HUES64 (cell line): ENCODE measurements around the gene RANGRF. TPM values are rescaled to one million over a fixed set of nuclear protein-coding genes. Genes with fewer than 3 reads are reported as not detected.
"Not testable (repeated sequence)": the region's sequence is repeated elsewhere in the genome, so short reads cannot be mapped to it uniquely, and the experiment has no call there.

ENCODE experiments used
- H3K27ac ChIP-seq: 2 replicates; pipeline ENCODE4 v1.7.0; 2013; ENCODE audit warnings: low read depth, low read length, inconsistent platforms
- H3K27me3 ChIP-seq: 2 replicates; pipeline ENCODE4 v1.6.1; 2013; ENCODE audit warnings: mild to moderate bottlenecking, low read length; ENCODE audit not compliant: insufficient read depth
- H3K36me3 ChIP-seq: 2 replicates; pipeline ENCODE4 v1.6.1; 2013; ENCODE audit warnings: mild to moderate bottlenecking, low read length; ENCODE audit not compliant: insufficient read depth
- H3K4me1 ChIP-seq: 2 replicates; pipeline ENCODE4 v1.6.1; 2013; ENCODE audit warnings: mild to moderate bottlenecking, low read length, moderate library complexity; ENCODE audit not compliant: insufficient read depth
- H3K4me3 ChIP-seq: 2 replicates; pipeline ENCODE4 v1.5.1; 2013; ENCODE audit warnings: mild to moderate bottlenecking, low read length, moderate library complexity
- H3K9ac ChIP-seq: 2 replicates; pipeline ENCODE4 v1.6.1; 2013; ENCODE audit warnings: mild to moderate bottlenecking, low read depth, low read length
- H3K9me3 ChIP-seq: 2 replicates; pipeline ENCODE4 v1.6.1; 2013; ENCODE audit warnings: low read depth, low read length; ENCODE audit not compliant: insufficient read depth
- WGBS: fragments of 150-250, 120-280 bp; methylation state at CpG from one replicate; pipeline ENCODE4 v1.1.7; 2013; ENCODE audit warnings: missing lambda C conversion rate; 5-methylcytosine and 5-hydroxymethylcytosine counted together
- polyA plus RNA-seq, 2 experiments: library from polyadenylated mRNA; stranded (reverse); fragments of 50-300 nt; gene quantifications; one replicate each; pipeline ENCODE4 v1.2.3, GENCODE V29; 2013

Gene RANGRF, protein sequence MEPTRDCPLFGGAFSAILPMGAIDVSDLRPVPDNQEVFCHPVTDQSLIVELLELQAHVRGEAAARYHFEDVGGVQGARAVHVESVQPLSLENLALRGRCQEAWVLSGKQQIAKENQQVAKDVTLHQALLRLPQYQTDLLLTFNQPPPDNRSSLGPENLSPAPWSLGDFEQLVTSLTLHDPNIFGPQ
- polyA plus RNA-seq (2013, experiment 1 of 2) = 36.9 TPM
- polyA plus RNA-seq (2013, experiment 2 of 2) = 33.5 TPM

DNA sequence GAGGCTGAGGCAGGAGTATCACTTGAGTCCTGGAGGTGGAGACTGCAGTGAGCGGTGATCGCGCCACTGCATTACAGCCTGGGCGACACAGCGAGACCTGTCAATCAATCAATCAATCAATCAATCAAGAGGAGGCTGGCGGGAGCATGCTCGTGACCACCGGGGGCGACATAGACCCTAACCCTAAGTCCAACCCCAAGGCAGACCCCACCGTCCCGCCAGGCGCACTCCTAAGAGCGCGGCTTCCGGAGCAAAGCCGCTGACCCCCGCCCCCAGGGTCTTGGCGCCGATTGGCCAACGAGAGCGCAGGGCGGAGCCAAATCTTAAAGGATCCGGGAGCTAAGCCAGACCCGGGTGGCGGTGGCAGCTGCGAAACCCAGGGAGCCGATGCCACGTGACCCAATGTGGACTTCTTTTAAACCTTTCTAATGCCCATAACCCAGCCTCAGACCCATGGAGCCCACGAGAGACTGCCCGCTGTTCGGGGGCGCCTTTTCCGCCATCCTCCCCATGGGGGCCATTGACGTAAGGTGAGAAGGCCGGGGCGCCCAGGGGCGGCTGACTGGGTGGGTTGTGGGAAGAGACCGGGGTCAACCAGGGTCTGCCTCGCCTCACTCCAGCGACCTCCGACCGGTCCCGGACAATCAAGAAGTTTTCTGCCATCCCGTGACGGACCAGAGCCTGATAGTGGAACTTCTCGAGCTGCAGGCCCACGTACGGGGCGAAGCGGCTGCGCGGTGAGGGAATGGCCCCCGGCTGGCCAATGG lies at the start of gene RANGRF:
Gene RANGRF (plus strand): TSS at position 335 of the 767 bp plus-strand sequence. CDS start 119 bp downstream, at position 454.
- Histone ChIP-seq H3K9ac (peak within 1 kb of the TSS; percentile 78), H3K36me3 (no peaks in the 10 kb centered on the region), H3K27ac (peak within 1 kb of the TSS; percentile 71), H3K4me1 (peaks cover 7% of the 10 kb centered on the region; the same call in 1 of the 2 replicates), H3K27me3 (no peaks in the 10 kb centered on the region), H3K4me3 (peak within 1 kb of the TSS; percentile 95), H3K9me3 (no peaks in the 10 kb centered on the region)
- WGBS = 0% methylated on average over 53 of the region's 53 CpGs

DNA sequence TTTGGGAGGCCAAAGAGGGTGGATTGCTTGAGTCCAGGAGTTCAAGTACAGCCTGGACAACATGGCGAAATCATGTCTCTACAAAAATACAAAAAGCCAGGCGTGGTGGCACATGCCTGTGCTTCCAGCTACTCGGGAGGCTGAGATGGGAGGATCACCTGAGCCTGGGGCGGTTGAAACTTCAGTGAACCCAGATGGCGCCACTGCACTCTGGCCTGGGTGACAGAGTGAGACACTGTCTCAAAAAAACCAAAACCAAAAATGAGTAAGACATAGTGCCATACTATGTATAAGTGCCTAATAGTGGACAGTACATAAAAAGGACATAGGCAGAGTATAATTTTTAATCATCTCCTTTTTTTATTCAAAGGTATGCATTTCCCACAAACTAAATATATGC lies 44.6 kb upstream of the RANGRF start:
- no peak overlapping the region for H3K4me3 ChIP-seq
- no peak overlapping the region for H3K27ac ChIP-seq
- 94% methylated on average over 5 of the region's 5 CpGs for WGBS
- H3K36me3 ChIP-seq = peaks cover 22% of the 10 kb centered on the region
- H3K9ac ChIP-seq = no peak overlapping the region
- H3K27me3 ChIP-seq = no peaks in the 10 kb centered on the region
- no peaks in the 10 kb centered on the region for H3K4me1 ChIP-seq
- no peaks in the 10 kb centered on the region for H3K9me3 ChIP-seq

DNA sequence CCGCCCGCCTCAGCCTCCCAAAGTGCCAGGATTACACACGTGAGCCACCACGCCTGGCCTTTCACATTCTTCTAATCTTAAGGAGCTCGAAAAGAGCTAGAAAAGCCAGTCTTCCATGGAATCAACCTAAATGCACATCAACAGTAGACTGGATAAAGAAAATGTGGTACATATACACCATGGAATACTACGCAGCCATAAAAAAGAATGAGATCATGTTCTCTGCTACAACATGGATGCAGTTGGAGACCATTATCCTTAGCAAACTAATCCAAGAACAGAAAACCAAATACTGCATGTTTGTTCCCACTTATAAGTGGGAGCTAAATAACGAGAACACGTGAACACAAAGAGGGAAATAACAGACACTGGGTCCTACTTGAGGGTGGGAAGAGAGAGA lies 43.7 kb upstream of the RANGRF start:
- WGBS = 97% methylated on average over 8 of the region's 8 CpGs
- H3K27ac ChIP-seq = no peak overlapping the region
- H3K4me3 ChIP-seq = no peak overlapping the region
- no peaks in the 10 kb centered on the region for H3K9me3 ChIP-seq
- 0 out of 2 replicates have a peak, but pooled peaks cover under 1% of the 10 kb centered on the region for H3K4me1 ChIP-seq
- H3K27me3 ChIP-seq = no peaks in the 10 kb centered on the region
- H3K36me3 ChIP-seq = peaks cover 15% of the 10 kb centered on the region
- H3K9ac ChIP-seq = no peak overlapping the region

DNA sequence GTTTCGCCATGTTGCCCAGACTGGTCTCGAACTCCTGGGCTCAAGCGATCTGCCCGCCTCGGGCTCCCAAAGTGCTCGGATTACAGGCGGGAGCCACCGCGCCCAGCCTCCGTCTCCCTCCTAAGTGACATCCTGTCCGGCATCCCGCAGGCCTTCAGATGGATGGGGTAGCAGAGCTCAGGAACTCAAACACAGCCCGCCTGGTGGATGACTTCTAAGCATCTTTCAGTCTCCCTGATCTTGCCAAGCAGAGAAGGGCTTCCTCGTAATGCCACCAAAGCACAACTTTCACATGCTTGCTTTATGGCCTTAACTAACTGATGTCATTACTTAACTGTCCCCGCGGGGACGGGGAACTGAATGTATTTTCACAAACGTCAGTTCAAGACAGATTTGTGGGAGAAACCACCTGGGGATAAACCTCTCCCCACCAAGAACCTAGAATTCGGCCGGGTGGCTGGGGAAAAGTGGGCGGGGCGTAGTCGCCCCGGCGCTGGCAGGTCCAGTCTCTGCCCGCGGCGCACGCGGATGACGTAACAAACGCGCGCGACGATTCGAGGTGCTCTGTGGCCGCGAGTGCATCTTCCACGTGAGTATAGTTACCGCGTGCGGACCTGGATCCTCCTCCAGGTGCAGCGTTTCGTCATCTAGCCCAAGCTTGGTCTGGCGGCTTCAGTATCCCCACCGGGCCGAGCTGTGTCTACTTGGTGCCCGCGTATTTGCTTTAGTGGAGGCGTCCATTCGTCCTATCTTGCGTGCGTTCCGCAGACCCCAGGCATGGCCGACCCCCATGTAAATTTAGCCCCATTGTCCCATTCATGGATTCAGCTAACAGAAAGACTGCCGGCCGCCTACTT lies 39.5 kb upstream of the RANGRF start, which contains the start of gene PFAS:
Gene PFAS (plus strand): TSS at position 539 of the 857 bp plus-strand sequence. CDS start 4,649 bp downstream, outside the sequence.
- Histone ChIP-seq H3K4me3 (peak within 1 kb of the TSS; percentile 93), H3K36me3 (peaks cover 17% of the 10 kb centered on the region), H3K9ac (peak within 1 kb of the TSS; percentile 97), H3K27ac (peak within 1 kb of the TSS; percentile 99), H3K4me1 (peaks cover 8% of the 10 kb centered on the region; the same call in 1 of the 2 replicates), H3K27me3 (no peaks in the 10 kb centered on the region), H3K9me3 (no peaks in the 10 kb centered on the region)
- WGBS = under 1% methylated on average over 58 of the region's 58 CpGs

DNA sequence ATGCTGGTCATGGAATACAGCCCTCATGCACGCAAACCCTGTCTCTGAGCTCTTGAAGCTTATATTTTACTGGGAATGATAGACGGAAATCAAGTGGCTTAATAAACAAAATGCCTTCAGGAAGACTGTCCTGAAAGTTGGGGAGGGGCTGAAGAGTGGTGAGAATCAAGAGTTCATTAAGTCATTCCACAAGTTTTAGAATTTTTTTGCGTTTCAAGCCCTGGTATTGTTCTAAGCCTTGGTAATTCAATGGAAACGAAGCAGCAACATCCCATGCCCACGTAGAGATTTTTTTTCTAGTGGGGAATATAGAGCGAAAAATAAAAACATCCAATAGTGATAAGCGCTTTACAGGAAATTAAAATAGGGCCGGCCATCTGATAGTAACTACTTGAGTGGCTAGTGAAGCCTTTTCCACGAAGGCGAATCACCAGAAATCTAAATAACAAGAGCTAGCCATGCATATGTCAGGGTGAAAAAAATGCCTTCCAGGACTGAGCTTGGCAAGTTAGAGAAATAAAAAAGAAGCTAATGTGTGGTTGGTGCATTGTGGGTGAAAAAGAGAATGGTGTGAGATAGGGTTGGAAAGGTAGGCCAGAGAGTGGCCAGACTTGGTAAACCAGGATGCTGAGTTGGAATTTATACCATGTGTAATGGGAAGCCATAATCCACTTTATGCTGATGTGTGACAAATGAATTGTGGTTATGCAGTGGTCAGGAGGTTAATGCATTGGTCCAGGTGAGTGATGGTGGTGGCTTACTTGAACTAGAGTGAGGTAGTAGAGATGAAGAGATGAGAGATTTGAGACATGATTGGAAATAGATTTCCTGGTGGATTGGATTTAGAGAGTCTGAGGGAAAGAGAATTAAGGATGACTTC lies 38.6 kb upstream of the RANGRF start:
- Histone ChIP-seq H3K4me3 (peak overlapping the region; percentile 93), H3K27ac (peak overlapping the region; percentile 99), H3K27me3 (no peaks in the 10 kb centered on the region), H3K9ac (peak overlapping the region; percentile 97), H3K9me3 (no peaks in the 10 kb centered on the region), H3K4me1 (peaks cover 8% of the 10 kb centered on the region; the same call in 1 of the 2 replicates), H3K36me3 (peaks cover 21% of the 10 kb centered on the region)
- 8% methylated on average over 10 of the region's 10 CpGs for WGBS

DNA sequence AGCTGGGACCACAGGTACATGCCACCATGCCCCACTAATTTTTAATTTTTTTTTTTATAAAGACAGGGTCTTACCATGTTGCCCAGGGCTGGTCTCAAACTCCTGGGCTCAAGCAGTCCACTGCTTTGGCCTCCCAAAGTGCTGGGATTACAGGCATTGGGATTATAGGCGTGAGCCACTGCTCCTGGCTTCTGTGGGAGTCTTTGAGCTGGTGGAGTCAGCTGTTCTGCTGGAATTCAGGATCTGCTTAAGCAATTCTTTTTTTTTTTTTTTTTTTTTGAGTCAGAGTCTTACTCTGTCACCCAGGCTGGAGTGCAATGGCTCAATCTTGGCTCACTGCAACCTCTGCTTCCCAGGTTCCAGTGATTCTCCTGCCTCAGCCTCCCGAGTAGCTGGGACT lies 37.1 kb upstream of the RANGRF start:
- H3K27ac ChIP-seq = not testable (repeated sequence)

DNA sequence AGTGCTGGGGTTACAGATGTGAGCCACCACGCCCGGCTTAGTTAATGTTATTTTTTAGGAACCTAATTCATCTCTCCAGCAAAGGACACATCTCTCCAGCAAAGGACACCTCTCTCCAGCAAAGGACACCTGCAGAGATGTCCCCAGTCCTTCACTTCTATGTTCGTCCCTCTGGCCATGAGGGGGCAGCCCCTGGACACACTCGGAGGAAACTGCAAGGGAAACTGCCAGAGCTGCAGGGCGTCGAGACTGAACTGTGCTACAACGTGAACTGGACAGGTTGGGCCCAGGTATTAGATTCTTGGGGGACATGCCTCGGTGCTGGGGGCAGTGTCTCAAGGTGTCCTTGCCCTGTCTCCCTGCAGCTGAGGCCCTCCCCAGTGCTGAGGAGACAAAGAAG lies 34.7 kb upstream of the RANGRF start:
- Histone ChIP-seq H3K36me3 (peaks cover 51% of the 10 kb centered on the region), H3K9ac (no peak overlapping the region), H3K27ac (no peak overlapping the region), H3K9me3 (no peaks in the 10 kb centered on the region), H3K4me3 (no peak overlapping the region), H3K4me1 (peaks cover 8% of the 10 kb centered on the region; the same call in 1 of the 2 replicates), H3K27me3 (no peaks in the 10 kb centered on the region)
- 91% methylated on average over 8 of the region's 8 CpGs for WGBS

More for the DNA sequence above, 37.1 kb upstream of the RANGRF start:
- not testable (repeated sequence) for H3K4me1 ChIP-seq, H3K27me3 ChIP-seq, H3K9ac ChIP-seq, H3K9me3 ChIP-seq, H3K4me3 ChIP-seq
- 94% methylated on average over 2 of the region's 2 CpGs for WGBS
- H3K36me3 ChIP-seq = peaks cover 31% of the 10 kb centered on the region

DNA sequence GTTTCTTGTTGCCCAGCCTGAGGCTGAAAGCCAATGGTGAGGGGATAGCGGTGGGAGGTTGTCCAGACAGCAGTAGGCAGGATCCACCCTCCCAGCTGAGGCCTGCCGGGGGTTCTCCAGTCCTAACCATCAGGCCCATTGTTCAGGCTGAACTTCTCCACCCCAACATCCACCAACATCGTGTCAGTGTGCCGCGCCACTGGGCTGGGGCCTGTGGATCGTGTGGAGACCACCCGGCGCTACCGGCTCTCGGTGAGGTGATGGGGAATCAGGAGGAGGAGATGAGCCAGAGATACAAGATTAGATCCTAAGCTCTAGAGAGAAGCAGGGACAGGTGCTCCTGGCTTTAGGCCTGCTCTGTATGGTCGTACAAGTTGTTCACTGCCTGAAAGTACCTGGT lies 33.6 kb upstream of the RANGRF start:
- no peak overlapping the region for H3K27ac ChIP-seq
- H3K4me3 ChIP-seq = no peak overlapping the region
- H3K4me1 ChIP-seq = peaks cover 7% of the 10 kb centered on the region; the same call in 1 of the 2 replicates
- H3K9me3 ChIP-seq = no peaks in the 10 kb centered on the region
- peaks cover 61% of the 10 kb centered on the region for H3K36me3 ChIP-seq
- WGBS = 95% methylated on average over 11 of the region's 11 CpGs
- no peaks in the 10 kb centered on the region for H3K27me3 ChIP-seq
- H3K9ac ChIP-seq = no peak overlapping the region

DNA sequence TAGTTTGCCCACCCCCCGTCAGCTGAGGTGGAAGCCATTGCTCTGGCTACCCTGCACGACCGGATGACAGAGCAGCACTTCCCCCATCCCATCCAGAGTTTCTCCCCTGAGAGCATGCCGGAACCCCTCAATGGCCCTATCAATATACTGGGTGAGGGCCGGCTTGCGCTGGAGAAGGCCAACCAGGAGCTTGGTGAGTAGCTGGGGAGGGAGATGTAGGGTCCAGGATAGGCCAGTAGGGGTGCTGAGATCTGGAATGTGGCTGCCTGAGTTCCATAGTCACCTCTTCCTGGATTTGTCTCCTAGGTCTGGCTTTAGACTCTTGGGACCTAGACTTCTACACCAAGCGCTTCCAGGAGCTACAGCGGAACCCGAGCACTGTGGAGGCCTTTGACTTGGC lies 33.0 kb upstream of the RANGRF start:
- Histone ChIP-seq H3K27me3 (no peaks in the 10 kb centered on the region), H3K36me3 (peaks cover 67% of the 10 kb centered on the region), H3K9me3 (no peaks in the 10 kb centered on the region), H3K4me1 (peaks cover under 1% of the 10 kb centered on the region; the same call in 1 of the 2 replicates), H3K27ac (no peak overlapping the region), H3K4me3 (no peak overlapping the region), H3K9ac (no peak overlapping the region)
- WGBS = 97% methylated on average over 9 of the region's 9 CpGs

DNA sequence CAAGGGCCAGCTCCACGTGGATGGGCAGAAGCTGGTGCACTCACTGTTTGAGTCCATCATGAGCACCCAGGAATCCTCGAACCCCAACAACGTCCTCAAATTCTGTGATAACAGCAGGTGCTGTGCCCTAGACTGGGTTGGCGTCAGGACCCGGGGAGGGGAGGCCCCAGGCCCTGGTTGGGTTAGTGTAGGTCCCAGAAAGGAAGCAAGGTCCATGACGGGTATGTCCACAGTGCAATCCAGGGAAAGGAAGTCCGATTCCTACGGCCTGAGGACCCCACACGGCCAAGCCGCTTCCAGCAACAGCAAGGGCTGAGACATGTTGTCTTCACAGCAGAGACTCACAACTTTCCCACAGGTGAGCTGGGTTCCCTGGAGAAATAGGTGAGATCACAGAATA lies 32.2 kb upstream of the RANGRF start:
- WGBS = 97% methylated on average over 10 of the region's 10 CpGs

More for the DNA sequence above, 32.2 kb upstream of the RANGRF start:
- Histone ChIP-seq H3K36me3 (peaks cover 75% of the 10 kb centered on the region), H3K4me1 (no peaks in the 10 kb centered on the region), H3K9ac (no peak overlapping the region), H3K9me3 (no peaks in the 10 kb centered on the region), H3K4me3 (no peak overlapping the region), H3K27me3 (no peaks in the 10 kb centered on the region), H3K27ac (no peak overlapping the region)
